ENCODE results near the gene FPR3. TPM values are rescaled to one million over a fixed set of nuclear protein-coding genes. Genes with fewer than 3 reads are reported as not detected.

The FPR3 gene
- total and polyA plus RNA-seq, 2 experiments from 2014 or later = not detected

- TF ChIP-seq EZH2phosphoT487 (IDR thresholded peaks at IDR 0.05; ENCODE audit: unreplicated experiment) (no peak), ZNF331 (CRISPR knock-in tag; IDR thresholded peaks at IDR 0.05; ENCODE audit: low read depth) (no peak), ZNF114 (CRISPR knock-in tag; IDR thresholded peaks at IDR 0.05) (no peak)
- TF ChIP-seq, protein P1, sequence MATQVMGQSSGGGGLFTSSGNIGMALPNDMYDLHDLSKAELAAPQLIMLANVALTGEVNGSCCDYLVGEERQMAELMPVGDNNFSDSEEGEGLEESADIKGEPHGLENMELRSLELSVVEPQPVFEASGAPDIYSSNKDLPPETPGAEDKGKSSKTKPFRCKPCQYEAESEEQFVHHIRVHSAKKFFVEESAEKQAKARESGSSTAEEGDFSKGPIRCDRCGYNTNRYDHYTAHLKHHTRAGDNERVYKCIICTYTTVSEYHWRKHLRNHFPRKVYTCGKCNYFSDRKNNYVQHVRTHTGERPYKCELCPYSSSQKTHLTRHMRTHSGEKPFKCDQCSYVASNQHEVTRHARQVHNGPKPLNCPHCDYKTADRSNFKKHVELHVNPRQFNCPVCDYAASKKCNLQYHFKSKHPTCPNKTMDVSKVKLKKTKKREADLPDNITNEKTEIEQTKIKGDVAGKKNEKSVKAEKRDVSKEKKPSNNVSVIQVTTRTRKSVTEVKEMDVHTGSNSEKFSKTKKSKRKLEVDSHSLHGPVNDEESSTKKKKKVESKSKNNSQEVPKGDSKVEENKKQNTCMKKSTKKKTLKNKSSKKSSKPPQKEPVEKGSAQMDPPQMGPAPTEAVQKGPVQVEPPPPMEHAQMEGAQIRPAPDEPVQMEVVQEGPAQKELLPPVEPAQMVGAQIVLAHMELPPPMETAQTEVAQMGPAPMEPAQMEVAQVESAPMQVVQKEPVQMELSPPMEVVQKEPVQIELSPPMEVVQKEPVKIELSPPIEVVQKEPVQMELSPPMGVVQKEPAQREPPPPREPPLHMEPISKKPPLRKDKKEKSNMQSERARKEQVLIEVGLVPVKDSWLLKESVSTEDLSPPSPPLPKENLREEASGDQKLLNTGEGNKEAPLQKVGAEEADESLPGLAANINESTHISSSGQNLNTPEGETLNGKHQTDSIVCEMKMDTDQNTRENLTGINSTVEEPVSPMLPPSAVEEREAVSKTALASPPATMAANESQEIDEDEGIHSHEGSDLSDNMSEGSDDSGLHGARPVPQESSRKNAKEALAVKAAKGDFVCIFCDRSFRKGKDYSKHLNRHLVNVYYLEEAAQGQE (IDR thresholded peaks at IDR 0.05; ENCODE audit: unreplicated experiment) = no peak
- TF ChIP-seq, protein P2, sequence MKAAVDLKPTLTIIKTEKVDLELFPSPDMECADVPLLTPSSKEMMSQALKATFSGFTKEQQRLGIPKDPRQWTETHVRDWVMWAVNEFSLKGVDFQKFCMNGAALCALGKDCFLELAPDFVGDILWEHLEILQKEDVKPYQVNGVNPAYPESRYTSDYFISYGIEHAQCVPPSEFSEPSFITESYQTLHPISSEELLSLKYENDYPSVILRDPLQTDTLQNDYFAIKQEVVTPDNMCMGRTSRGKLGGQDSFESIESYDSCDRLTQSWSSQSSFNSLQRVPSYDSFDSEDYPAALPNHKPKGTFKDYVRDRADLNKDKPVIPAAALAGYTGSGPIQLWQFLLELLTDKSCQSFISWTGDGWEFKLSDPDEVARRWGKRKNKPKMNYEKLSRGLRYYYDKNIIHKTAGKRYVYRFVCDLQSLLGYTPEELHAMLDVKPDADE (IDR thresholded peaks at IDR 0.05) = no peak
- TF ChIP-seq, protein P3, sequence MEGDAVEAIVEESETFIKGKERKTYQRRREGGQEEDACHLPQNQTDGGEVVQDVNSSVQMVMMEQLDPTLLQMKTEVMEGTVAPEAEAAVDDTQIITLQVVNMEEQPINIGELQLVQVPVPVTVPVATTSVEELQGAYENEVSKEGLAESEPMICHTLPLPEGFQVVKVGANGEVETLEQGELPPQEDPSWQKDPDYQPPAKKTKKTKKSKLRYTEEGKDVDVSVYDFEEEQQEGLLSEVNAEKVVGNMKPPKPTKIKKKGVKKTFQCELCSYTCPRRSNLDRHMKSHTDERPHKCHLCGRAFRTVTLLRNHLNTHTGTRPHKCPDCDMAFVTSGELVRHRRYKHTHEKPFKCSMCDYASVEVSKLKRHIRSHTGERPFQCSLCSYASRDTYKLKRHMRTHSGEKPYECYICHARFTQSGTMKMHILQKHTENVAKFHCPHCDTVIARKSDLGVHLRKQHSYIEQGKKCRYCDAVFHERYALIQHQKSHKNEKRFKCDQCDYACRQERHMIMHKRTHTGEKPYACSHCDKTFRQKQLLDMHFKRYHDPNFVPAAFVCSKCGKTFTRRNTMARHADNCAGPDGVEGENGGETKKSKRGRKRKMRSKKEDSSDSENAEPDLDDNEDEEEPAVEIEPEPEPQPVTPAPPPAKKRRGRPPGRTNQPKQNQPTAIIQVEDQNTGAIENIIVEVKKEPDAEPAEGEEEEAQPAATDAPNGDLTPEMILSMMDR (conservative IDR thresholded peaks at IDR 0.05; ENCODE audit: low read depth in 2 of 2) = no peak
Observed at GRCh38 chr19:51755571-51755970, 39.4 kb upstream of the FPR3 start (continued).

GRCh38 chr19:51760697-51761356 lies 34.1 kb upstream of the FPR3 start, which contains the start of gene FPR2:
Gene FPR2 (plus strand): TSS chr19:51761180. CDS start chr19:51768659, 7,479 bp downstream.
- H3K9me2 ChIP-seq (ENCODE audit: insufficient read depth) = no peaks in the 10 kb centered on the region
- H3K4me2 ChIP-seq = no peak within 1 kb of the TSS
- H3K4me3 ChIP-seq = no peak within 1 kb of the TSS
- no peaks in the 10 kb centered on the region for H3K79me2 ChIP-seq (replicated peaks; ENCODE audit: insufficient read depth)
- no peaks in the 10 kb centered on the region for H3F3A ChIP-seq (replicated peaks; ENCODE audit: low read depth)
- Mint-ChIP-seq H3K27ac (no peak within 1 kb of the TSS), H3K9me3 (peaks cover 48% of the 10 kb centered on the region), H3K27me3 (ENCODE audit: insufficient read depth, low read depth, poor library complexity) (peaks cover 1% of the 10 kb centered on the region), H3K4me3 (no peak within 1 kb of the TSS), H3K36me3 (ENCODE audit: low read depth) (no peaks in the 10 kb centered on the region; the same call in 2 of the 3 replicates), H3K4me1 (no peaks in the 10 kb centered on the region; the same call in 1 of the 3 replicates)
- peak; percentile 41 for DNase-seq (ENCODE audit: low spot score)
- no peaks in the 10 kb centered on the region for H4K20me1 ChIP-seq (replicated peaks; ENCODE audit: insufficient read depth)
- H3K27me3 ChIP-seq (ENCODE audit: insufficient read depth) = no peaks in the 10 kb centered on the region
- no peak within 1 kb of the TSS for H3K27ac ChIP-seq (ENCODE audit: low read depth)
- no peaks in the 10 kb centered on the region; the same call in 1 of the 2 replicates for H3K4me1 ChIP-seq (ENCODE audit: insufficient read depth)
- H2AFZ ChIP-seq = peak within 1 kb of the TSS; percentile 78
- peak; percentile 53; the same call in 1 of the 3 replicates for ATAC-seq
- H3K36me3 ChIP-seq (ENCODE audit: insufficient read depth) = no peaks in the 10 kb centered on the region
- TF ChIP-seq POLR2AphosphoS5 (IDR thresholded peaks at IDR 0.05; ENCODE audit: low read depth) (no peak), STAT1 (IDR thresholded peaks at IDR 0.05; ENCODE audit: unreplicated experiment) (no peak), EZH2phosphoT487 (IDR thresholded peaks at IDR 0.05; ENCODE audit: unreplicated experiment) (no peak), EZH2 (IDR thresholded peaks at IDR 0.05; ENCODE audit: low read depth, unreplicated experiment) (no peak)
- TF ChIP-seq, protein P1 (IDR thresholded peaks at IDR 0.05; ENCODE audit: unreplicated experiment) = no peak

All from GM23338 (cell line).